GM13976 (cell line): ENCODE measurements around the gene CD58.

Experiments
- DNase-seq: peaks from one replicate; pipeline ENCODE4 v3.0.0; 2012; ENCODE audit warnings: low spot score
- CTCF ChIP-seq: IDR thresholded peaks from 2 replicates; pipeline ENCODE4 v1.5.1; 2012; ENCODE audit warnings: borderline replicate concordance, mild to moderate bottlenecking; ENCODE audit not compliant: insufficient read depth; ENCODE audit errors: extremely low read depth, missing control alignments, control extremely low read depth
- in situ Hi-C: fragments of 300-500 bp; cut with MboI; formaldehyde crosslinking; loops from one replicate; pipeline ENCODE4 v1.12.0; 2022; ENCODE audit warnings: low sequenced_read_pairs, mixed read lengths, inconsistent platforms; ENCODE audit not compliant: unreplicated experiment

Gene CD58

GRCh38 chr1:116477429-116477828 lies 93.4 kb downstream of the CD58 start:
- no peak for TF ChIP-seq CTCF
- in situ Hi-C loops: loop anchor here (25.0 kb wide), 1 partner anchor 665 kb away; no protein-coding TSS in a partner anchor
- no peak for DNase-seq

- TF ChIP-seq CTCF: no peak
- no peak for DNase-seq
- in situ Hi-C loops: loop anchor here (25.0 kb wide), 1 partner anchor 664 kb away; no protein-coding TSS in a partner anchor
These were observed 94.5 kb downstream of the CD58 start for GRCh38 chr1:116476321-116476720.

GRCh38 chr1:116475850-116476218 lies 95.0 kb downstream of the CD58 start:
- DNase-seq: no peak
- no peak for TF ChIP-seq CTCF
- in situ Hi-C loops: loop anchor here (25.0 kb wide), 1 partner anchor 664 kb away; no protein-coding TSS in a partner anchor

- in situ Hi-C loops: loop anchor here (25.0 kb wide), 1 partner anchor 663 kb away; no protein-coding TSS in a partner anchor
- DNase-seq: no peak
- no peak for TF ChIP-seq CTCF
These were observed 95.6 kb downstream of the CD58 start for GRCh38 chr1:116474921-116475849.

GRCh38 chr1:116472431-116472961 lies 98.3 kb downstream of the CD58 start:
- TF ChIP-seq CTCF: no peak
- in situ Hi-C loops: no loop called here
- DNase-seq: no peak

GRCh38 chr1:116471241-116471640 lies 99.6 kb downstream of the CD58 start:
- in situ Hi-C loops: no loop called here
- no peak for TF ChIP-seq CTCF
- no peak for DNase-seq
